ENCODE measurements around the gene SYNGAP1.

SYNGAP1 gene

DNA sequence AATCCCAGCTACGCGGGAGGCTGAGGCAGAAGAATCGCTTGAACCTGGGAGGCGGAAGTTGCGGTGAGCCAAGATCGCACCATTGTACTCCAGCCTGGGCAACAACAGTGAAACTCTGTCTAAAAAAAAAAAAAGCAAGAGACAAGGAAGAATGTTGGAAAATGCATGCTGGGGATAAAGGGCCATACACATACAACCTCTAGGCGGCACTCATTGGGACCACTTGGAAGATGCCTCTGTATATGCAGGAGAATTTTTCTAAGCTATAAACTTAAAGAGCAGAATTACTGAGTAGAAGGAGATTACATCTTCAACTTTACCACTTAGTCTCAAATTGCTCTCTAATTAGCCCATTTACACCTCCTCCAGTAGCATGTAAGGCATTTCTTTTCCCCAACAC, 77.3 kb downstream of the SYNGAP1 start:
- Histone ChIP-seq H3K79me2 (ENCODE audit: low read length) (no peaks in the 10 kb centered on the region), H3K27me3 (ENCODE audit: low read depth, low read length) (no peaks in the 10 kb centered on the region), H3K4me1 (ENCODE audit: low read length) (no peaks in the 10 kb centered on the region), H3K4me3 (ENCODE audit: low read length) (no peak overlapping the region), H3K9ac (ENCODE audit: low read length) (no peak overlapping the region), H3K27ac (ENCODE audit: low read length) (no peak overlapping the region), H4K20me1 (ENCODE audit: insufficient read depth, low read length) (no peaks in the 10 kb centered on the region), H3K9me3 (ENCODE audit: insufficient read depth, low read length) (no peaks in the 10 kb centered on the region), H3K36me3 (replicated peaks; ENCODE audit: low read depth, low read length) (no peaks in the 10 kb centered on the region), H3K4me2 (ENCODE audit: low read length) (no peak overlapping the region), H2AFZ (ENCODE audit: low read depth, low read length) (no peak overlapping the region)
- no peak for TF ChIP-seq EZH2phosphoT487 (IDR thresholded peaks at IDR 0.05; ENCODE audit: low read depth)
- TF ChIP-seq, protein P1, sequence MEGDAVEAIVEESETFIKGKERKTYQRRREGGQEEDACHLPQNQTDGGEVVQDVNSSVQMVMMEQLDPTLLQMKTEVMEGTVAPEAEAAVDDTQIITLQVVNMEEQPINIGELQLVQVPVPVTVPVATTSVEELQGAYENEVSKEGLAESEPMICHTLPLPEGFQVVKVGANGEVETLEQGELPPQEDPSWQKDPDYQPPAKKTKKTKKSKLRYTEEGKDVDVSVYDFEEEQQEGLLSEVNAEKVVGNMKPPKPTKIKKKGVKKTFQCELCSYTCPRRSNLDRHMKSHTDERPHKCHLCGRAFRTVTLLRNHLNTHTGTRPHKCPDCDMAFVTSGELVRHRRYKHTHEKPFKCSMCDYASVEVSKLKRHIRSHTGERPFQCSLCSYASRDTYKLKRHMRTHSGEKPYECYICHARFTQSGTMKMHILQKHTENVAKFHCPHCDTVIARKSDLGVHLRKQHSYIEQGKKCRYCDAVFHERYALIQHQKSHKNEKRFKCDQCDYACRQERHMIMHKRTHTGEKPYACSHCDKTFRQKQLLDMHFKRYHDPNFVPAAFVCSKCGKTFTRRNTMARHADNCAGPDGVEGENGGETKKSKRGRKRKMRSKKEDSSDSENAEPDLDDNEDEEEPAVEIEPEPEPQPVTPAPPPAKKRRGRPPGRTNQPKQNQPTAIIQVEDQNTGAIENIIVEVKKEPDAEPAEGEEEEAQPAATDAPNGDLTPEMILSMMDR (IDR thresholded peaks at IDR 0.05; ENCODE audit: low read depth, low read length): no peak

GRCh38 chr6:33502486-33502885, 82.6 kb downstream of the SYNGAP1 start:
- H3K36me3 ChIP-seq (replicated peaks; ENCODE audit: low read depth, low read length): no peaks in the 10 kb centered on the region
- TF ChIP-seq, protein P1 (IDR thresholded peaks at IDR 0.05; ENCODE audit: low read depth, low read length): no peak
- TF ChIP-seq EZH2phosphoT487 (IDR thresholded peaks at IDR 0.05; ENCODE audit: low read depth): no peak
- no peak overlapping the region for H3K27ac ChIP-seq (ENCODE audit: low read length)

GRCh38 chr6:33504486-33504885, 84.6 kb downstream of the SYNGAP1 start:
- H3K9me3 ChIP-seq (ENCODE audit: insufficient read depth, low read length): no peaks in the 10 kb centered on the region
- H3K27me3 ChIP-seq (ENCODE audit: low read depth, low read length): no peaks in the 10 kb centered on the region
- no peaks in the 10 kb centered on the region for H4K20me1 ChIP-seq (ENCODE audit: insufficient read depth, low read length)
- no peak overlapping the region for H2AFZ ChIP-seq (ENCODE audit: low read depth, low read length)
- no peaks in the 10 kb centered on the region for H3K79me2 ChIP-seq (ENCODE audit: low read length)
- no peak overlapping the region for H3K4me2 ChIP-seq (ENCODE audit: low read length)
- H3K9ac ChIP-seq (ENCODE audit: low read length): no peak overlapping the region
- no peak for TF ChIP-seq EZH2phosphoT487 (IDR thresholded peaks at IDR 0.05; ENCODE audit: low read depth)
- TF ChIP-seq, protein P1 (IDR thresholded peaks at IDR 0.05; ENCODE audit: low read depth, low read length): no peak
- no peak overlapping the region for H3K4me3 ChIP-seq (ENCODE audit: low read length)
- no peak overlapping the region for H3K27ac ChIP-seq (ENCODE audit: low read length)
- no peaks in the 10 kb centered on the region for H3K36me3 ChIP-seq (replicated peaks; ENCODE audit: low read depth, low read length)
- H3K4me1 ChIP-seq (ENCODE audit: low read length): peaks cover 18% of the 10 kb centered on the region

More at GRCh38 chr6:33502486-33502885, 82.6 kb downstream of the SYNGAP1 start:
- Histone ChIP-seq H3K9ac (ENCODE audit: low read length) (no peak overlapping the region), H3K4me3 (ENCODE audit: low read length) (no peak overlapping the region), H3K27me3 (ENCODE audit: low read depth, low read length) (no peaks in the 10 kb centered on the region), H3K4me2 (ENCODE audit: low read length) (no peak overlapping the region), H2AFZ (ENCODE audit: low read depth, low read length) (no peak overlapping the region), H3K79me2 (ENCODE audit: low read length) (no peaks in the 10 kb centered on the region), H3K4me1 (ENCODE audit: low read length) (0 out of 2 replicates have a peak, but pooled peaks cover 2% of the 10 kb centered on the region), H3K9me3 (ENCODE audit: insufficient read depth, low read length) (no peaks in the 10 kb centered on the region), H4K20me1 (ENCODE audit: insufficient read depth, low read length) (no peaks in the 10 kb centered on the region)

Measured in OCI-LY3 (cell line).